Measurements from ENCODE around the gene COL27A1. TPM values are rescaled to one million over a fixed set of nuclear protein-coding genes. Genes with fewer than 3 reads are reported as not detected.

The COL27A1 gene
- total and polyA plus RNA-seq, 4 donors = 10.9 to 25.6 (median 17.4) TPM

- H3K9ac ChIP-seq (ENCODE audit: insufficient read depth in 1 of 2, low read length in 2 of 2) = no peak overlapping the region
- no peaks in the 10 kb centered on the region for H3K36me3 ChIP-seq (ENCODE audit: control insufficient read depth in 4 of 4, insufficient read depth in 4 of 4, low read length in 4 of 4)
- TF ChIP-seq CTCF (IDR thresholded peaks at IDR 0.05; ENCODE audit: control extremely low read depth, extremely low read depth) = no peak
- peak; percentile 73 to 88 (median 75) for DNase-seq
- no peak for ATAC-seq (ENCODE audit: insufficient read depth, low FRiP score)
- H3K27ac ChIP-seq (ENCODE audit: low read depth in 1 of 2, low read length in 1 of 2) = no peak overlapping the region
- 41 to 68% methylated on average over 10 of the region's 10 CpGs for WGBS, 2 donors
- peaks cover 0 to 24% (median 5%) of the 10 kb centered on the region in 5 donors for H3K4me1 ChIP-seq (ENCODE audit: control insufficient read depth in 5 of 5, insufficient read depth in 5 of 5, low read length in 5 of 5)
- no peaks in the 10 kb centered on the region for H3K9me3 ChIP-seq (ENCODE audit: control insufficient read depth in 4 of 4, insufficient read depth in 3 of 4, low read length in 3 of 4)
- no peak overlapping the region for H3K4me3 ChIP-seq
- H3K27me3 ChIP-seq (ENCODE audit: control insufficient read depth in 3 of 3, insufficient read depth in 3 of 3, low read length in 2 of 3) = no peaks in the 10 kb centered on the region
These were observed 42.4 kb upstream of the COL27A1 start for GRCh38 chr9:114112778-114113584.

GRCh38 chr9:114114364-114114763 is 41.0 kb upstream of the COL27A1 start:
- Histone ChIP-seq H3K4me3 (no peak overlapping the region), H3K27ac (ENCODE audit: low read depth in 1 of 2, low read length in 1 of 2) (no peak overlapping the region), H3K27me3 (ENCODE audit: control insufficient read depth in 3 of 3, insufficient read depth in 3 of 3, low read length in 2 of 3) (no peaks in the 10 kb centered on the region), H3K9ac (ENCODE audit: insufficient read depth in 1 of 2, low read length in 2 of 2) (no peak overlapping the region), H3K4me1 (ENCODE audit: control insufficient read depth in 5 of 5, insufficient read depth in 5 of 5, low read length in 5 of 5) (peaks cover 0 to 25% (median 5%) of the 10 kb centered on the region in 5 donors), H3K9me3 (ENCODE audit: control insufficient read depth in 4 of 4, insufficient read depth in 3 of 4, low read length in 3 of 4) (no peaks in the 10 kb centered on the region), H3K36me3 (ENCODE audit: control insufficient read depth in 4 of 4, insufficient read depth in 4 of 4, low read length in 4 of 4) (no peaks in the 10 kb centered on the region)
- DNase-seq (no peak), ATAC-seq (ENCODE audit: insufficient read depth, low FRiP score) (no peak)
- 50 to 63% methylated on average over 2 of the region's 2 CpGs for WGBS, 2 donors
- TF ChIP-seq CTCF (IDR thresholded peaks at IDR 0.05; ENCODE audit: control extremely low read depth, extremely low read depth) = no peak

- no peaks in the 10 kb centered on the region for H3K27me3 ChIP-seq (ENCODE audit: control insufficient read depth in 3 of 3, insufficient read depth in 3 of 3, low read length in 2 of 3)
- ATAC-seq (ENCODE audit: insufficient read depth, low FRiP score) (no peak), DNase-seq (no peak)
- H3K4me1 ChIP-seq (ENCODE audit: control insufficient read depth in 5 of 5, insufficient read depth in 5 of 5, low read length in 5 of 5) = peaks cover 0 to 33% (median 11%) of the 10 kb centered on the region in 5 donors
- 83 to 89% methylated on average over 9 of the region's 9 CpGs for WGBS, 2 donors
- TF ChIP-seq CTCF (IDR thresholded peaks at IDR 0.05; ENCODE audit: control extremely low read depth, extremely low read depth) = no peak
- no peak overlapping the region for H3K9ac ChIP-seq (ENCODE audit: insufficient read depth in 1 of 2, low read length in 2 of 2)
- H3K27ac ChIP-seq (ENCODE audit: low read depth in 1 of 2, low read length in 1 of 2) = no peak overlapping the region
- no peak overlapping the region for H3K4me3 ChIP-seq
- no peaks in the 10 kb centered on the region for H3K9me3 ChIP-seq (ENCODE audit: control insufficient read depth in 4 of 4, insufficient read depth in 3 of 4, low read length in 3 of 4)
- H3K36me3 ChIP-seq (ENCODE audit: control insufficient read depth in 4 of 4, insufficient read depth in 4 of 4, low read length in 4 of 4) = no peaks in the 10 kb centered on the region
These were observed 39.6 kb upstream of the COL27A1 start for GRCh38 chr9:114115654-114116125.

All from lung (tissue), 12 donors.